Measurements from ENCODE around the gene CTNNA2.

CTNNA2 gene

GRCh38 chr2:80351231-80351630 lies 838.4 kb downstream of the CTNNA2 start:
- no peak for DNase-seq

- no peak for DNase-seq
Measured at GRCh38 chr2:80354858-80355257, 842.0 kb downstream of the CTNNA2 start.

DNA sequence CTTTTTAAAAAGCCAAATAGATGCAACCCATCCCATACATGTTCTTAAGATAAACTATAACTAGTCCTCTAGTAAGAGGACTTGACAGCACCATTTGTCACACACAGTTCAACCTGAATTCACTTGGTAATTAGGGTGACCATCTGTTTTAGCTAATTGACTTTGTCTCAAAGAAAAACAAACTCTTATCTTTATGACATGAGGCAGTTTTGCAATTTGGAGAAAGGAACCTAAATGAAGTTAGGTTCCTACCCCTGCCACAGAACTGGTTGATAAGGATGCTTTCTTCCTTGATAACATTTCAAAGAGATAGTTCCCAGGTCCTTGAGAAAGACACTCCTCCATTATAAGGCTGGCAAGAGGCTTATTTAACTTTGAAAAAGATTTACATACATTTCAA lies 849.1 kb downstream of the CTNNA2 start:
- no peak for DNase-seq

DNA sequence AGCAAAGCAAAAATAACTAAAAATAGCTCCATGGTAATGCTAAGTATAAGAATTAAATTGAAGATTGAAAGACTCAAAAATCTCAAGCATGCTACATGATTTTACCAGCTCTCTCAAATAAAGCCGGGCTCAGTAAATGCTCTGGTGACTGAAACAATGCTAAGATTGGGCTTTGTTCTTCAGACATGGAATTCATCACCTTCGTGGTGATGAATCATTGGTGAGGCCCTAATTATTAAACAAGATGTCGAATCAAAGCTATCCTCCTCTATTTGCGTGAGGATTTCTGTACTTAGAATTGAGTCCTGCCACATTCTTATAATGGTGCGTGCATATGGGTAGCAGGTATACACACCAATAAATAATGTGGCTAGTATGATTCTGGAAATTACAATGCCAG lies 850.5 kb downstream of the CTNNA2 start:
- no peak for DNase-seq

- DNase-seq = no peak
Measured at GRCh38 chr2:80363791-80364349, 851.0 kb downstream of the CTNNA2 start.

DNA sequence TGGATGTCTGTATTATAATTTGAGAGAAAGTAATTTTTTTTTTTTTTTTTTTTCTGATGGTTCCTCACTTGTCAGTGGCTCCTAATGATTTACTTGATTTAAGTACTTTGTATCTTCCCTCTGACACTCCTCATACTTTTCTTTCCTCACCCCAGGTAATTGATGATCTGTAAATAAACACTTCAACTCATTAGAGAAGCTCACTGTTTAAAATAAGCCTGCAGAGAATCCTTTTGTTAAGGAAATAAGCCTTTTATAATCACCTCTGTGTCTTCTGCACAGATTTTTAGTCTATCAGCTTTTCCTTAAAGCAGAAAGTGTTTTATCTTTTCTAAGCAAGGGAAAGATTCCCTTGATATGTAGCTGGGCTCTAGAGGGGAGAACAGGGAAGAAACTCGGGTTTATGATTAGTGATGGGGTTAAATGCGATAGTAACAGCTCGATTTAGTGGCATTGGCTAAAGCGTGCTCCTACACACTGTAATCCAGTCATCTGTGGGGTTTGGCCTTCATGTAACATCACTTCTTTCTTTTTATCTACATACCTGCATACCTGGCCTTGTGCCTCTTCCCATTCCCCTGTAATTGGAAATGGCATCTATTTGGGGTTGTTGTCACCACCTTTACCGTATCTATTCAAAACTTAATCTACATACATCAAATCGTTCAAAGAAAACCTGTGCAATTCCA lies 851.8 kb downstream of the CTNNA2 start:
- DNase-seq = no peak

- no peak for DNase-seq
Measured at GRCh38 chr2:80365762-80366161, 852.9 kb downstream of the CTNNA2 start.

DNA sequence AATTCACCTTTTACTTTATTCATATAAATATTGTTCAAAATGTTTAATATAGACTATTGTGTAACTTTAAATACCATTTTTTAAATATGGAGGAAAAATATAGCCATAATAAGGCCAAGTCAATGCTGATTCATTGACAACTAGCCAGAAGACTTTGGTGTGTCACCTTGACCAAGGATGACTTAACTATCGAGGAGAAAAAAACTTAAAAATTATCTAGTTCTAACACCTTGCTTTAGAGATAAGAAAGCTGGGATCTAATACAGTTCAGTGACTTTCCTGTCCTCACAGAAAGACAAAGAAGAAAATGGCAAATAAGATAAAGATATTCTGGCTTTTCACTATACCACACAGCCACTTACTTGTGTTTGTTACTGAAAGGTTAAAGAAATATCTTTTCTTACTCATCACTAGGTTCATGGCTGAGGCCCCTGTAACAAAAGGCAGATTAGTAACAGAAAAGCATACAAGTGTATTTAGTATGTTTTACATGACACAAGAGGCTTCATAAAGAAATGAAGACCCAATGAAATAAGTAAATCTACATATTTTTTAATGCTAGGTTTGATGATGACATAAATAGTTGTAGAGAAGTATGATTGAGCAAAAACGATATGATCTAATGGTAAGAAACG lies 857.6 kb downstream of the CTNNA2 start:
- DNase-seq = no peak

- DNase-seq = no peak
Measured at GRCh38 chr2:80374105-80374504, 861.3 kb downstream of the CTNNA2 start.

GRCh38 chr2:80377071-80377470 lies 864.2 kb downstream of the CTNNA2 start:
- DNase-seq = no peak

DNA sequence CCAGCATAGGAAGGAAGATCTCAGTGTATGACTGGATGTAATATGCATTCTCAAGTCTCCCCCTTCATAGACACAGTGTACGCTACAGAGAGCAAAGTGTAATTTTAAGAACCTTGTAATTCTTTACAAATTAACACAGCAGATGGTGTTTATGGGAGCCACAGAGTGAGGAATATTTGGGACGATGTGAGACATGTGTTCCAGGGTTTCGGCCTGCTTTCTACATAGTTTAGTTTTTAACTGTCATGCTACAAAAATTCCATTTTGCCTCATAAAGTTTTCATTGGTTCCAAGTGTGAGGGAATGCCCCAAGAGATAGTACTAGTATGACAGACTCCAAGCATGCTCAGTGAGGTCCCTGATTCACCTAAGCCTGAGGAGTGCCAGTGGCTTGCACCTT lies 867.9 kb downstream of the CTNNA2 start:
- DNase-seq = no peak

- DNase-seq = no peak
Measured at GRCh38 chr2:80381666-80382065, 868.8 kb downstream of the CTNNA2 start.

DNA sequence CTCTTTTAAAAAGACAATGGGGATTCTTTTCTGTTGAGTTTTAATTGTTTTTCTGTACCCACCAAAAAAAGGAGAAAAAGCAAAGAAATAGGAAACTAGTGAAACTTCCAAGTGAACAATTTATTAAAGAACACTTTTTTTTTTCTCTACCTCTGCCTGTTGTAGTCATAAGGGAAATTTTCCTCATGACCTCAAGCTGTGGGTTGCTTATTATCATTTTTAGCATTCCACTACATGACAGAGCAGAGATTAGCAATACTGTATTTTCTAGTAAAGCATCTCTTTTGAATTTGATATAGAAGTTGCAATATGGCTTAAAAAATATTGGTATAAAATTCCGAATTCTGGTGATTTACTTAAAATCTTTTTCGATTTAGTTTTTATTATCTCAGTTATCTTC lies 879.6 kb downstream of the CTNNA2 start:
- DNase-seq = no peak

DNA sequence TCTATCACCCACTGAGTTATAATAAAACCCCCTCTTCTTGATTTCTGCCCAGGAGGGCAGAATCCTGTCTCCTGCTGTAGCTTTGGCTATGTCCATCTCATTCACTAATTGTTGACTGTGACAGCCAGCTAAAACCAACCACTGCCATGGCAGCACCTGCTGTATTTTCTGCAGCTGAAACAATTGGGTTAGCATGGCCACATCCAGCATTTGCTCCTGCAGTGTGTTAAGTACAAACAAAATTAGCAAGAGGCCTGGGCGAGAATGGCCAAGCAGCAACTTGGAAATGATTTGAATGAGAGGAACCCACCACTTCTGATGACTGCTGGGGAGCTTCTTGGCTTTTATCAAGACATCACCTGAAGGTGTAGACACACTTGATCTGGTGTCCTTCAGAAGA lies 881.1 kb downstream of the CTNNA2 start:
- DNase-seq = no peak

- no peak for DNase-seq
Measured at GRCh38 chr2:80395251-80395650, 882.4 kb downstream of the CTNNA2 start.

DNA sequence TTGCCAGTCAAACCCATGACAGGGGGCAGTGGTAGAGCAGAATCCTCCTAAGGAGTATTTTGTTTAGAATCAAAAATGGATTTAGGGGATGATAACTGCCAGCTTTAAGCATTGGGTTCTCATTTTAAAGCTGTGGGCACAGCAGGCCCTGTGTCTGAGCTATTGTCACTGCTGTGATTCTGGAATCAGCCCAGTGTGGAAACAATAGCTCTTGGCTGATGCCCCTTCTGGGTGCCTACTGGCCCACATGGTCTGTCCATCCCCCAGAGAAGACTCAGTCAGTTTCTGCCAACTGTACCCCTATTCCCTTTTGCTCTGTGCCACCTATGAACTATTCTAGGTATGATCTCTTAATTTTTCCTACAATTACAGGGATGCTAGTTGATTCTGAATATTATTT lies 883.4 kb downstream of the CTNNA2 start:
- no peak for DNase-seq

- DNase-seq = no peak
Measured at GRCh38 chr2:80403081-80403480, 890.2 kb downstream of the CTNNA2 start.

- DNase-seq = no peak
Measured at GRCh38 chr2:80407377-80407776, 894.5 kb downstream of the CTNNA2 start.

GRCh38 chr2:80410346-80410745 lies 897.5 kb downstream of the CTNNA2 start:
- no peak for DNase-seq

DNA sequence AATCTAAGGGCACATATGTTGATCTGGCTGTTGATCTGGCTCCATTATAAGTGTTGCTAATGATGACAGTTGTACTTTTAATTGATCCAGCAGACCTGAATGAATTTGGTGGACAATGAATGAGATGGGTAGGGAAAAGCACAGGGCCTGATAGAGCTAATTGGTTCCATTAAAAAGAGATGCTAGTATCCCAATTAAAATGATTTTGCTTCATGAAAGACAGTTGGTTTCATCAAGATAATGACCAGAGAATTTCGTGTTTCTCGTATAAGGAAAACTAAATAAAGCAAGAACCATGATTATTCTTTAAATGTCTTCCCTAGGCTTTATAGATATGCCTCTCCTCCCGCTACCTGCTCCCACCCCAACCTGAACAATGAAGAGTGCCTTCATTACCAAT lies 900.3 kb downstream of the CTNNA2 start:
- no peak for DNase-seq

DNA sequence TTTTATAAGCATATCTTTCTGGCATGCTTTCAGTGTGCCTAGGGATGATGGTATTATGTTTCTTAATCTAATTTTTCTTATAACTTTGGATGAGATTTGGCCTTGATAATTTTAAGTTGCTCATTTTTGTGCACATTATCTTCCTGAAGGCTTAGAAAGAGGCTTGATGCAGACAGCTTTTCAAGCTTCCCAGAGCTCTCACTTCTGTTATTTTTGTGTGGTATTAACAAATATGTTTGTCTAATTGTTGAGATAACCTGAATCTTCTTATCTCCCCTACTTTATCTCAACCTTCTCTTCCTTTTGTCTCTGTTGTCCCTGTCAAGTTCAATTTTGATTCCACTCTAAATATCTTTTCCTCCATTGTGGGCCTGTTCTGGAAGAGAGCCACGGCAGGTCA lies 904.9 kb downstream of the CTNNA2 start:
- DNase-seq = no peak

DNA sequence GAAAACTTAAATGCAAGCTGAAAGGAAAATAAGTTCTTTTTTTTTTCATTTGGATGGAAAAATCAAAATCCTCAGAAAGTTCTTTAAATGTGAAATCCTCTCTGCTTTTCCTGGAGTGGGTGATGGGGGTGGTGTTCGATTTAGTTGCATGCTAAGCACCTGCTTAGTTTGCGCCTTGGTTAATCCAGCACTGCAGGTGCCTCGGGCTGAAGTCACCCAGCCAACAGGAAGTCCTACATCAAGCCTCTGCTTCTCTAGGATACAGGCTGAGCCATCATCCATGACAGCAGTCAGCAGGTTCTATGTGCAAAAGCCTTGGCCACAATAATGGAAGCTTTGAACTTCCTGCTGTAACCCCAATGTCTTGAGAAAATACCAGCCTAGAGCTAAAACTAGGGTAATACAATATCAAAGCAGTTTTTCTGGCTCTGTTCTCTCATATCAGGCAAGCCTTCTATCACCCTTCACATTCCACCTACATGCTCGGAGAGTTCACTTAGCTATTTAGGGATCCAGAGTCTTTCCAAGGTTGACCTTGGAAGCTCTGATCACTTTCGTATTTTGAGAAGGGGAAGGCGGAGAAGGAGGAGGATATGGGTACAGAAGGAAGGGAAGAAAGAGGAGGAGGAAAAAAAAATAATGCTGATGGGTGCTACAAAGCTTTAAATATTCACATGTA lies 907.8 kb downstream of the CTNNA2 start:
- DNase-seq = no peak

DNA sequence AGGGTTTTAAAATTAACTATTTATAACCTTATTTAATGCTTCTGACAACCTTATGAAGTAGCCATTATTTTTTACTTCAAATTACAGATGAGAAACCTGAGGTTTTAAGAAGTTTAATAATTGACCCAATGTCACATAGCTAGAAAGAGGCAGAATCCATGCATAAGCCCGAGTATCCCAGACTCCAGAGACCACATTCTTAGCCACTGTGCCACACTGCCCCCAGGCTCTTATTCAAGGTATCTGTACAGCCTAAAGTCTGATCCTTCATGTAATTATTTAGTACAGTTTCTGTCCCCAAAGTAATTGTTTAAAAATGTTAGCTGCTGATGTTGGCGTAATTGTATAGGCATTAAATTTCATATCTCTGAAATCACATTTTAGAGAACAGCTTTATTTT lies 916.4 kb downstream of the CTNNA2 start:
- no peak for DNase-seq

DNA sequence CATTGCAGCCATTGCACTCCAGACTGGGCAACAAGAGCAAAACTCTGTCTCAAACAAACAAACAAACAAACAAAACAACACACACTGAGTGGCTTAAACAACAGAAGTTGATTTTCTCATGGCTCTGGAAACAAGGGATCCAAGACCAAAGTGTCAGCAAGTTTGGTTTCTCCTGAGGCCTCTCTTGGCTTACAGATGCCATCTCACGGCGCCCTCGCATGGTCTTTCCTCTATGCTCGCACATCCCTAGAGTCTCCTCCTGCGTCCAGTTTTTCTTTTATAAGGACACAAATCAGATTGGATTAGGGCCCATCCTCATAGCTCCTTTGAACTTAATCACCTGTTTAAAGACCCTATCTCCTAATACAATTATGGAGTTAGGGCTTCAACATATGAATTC lies 925.1 kb downstream of the CTNNA2 start:
- no peak for DNase-seq

Data from NCI-H526 (cell line).